ENCODE measurements around the gene RUNX3.

RUNX3 gene

DNA sequence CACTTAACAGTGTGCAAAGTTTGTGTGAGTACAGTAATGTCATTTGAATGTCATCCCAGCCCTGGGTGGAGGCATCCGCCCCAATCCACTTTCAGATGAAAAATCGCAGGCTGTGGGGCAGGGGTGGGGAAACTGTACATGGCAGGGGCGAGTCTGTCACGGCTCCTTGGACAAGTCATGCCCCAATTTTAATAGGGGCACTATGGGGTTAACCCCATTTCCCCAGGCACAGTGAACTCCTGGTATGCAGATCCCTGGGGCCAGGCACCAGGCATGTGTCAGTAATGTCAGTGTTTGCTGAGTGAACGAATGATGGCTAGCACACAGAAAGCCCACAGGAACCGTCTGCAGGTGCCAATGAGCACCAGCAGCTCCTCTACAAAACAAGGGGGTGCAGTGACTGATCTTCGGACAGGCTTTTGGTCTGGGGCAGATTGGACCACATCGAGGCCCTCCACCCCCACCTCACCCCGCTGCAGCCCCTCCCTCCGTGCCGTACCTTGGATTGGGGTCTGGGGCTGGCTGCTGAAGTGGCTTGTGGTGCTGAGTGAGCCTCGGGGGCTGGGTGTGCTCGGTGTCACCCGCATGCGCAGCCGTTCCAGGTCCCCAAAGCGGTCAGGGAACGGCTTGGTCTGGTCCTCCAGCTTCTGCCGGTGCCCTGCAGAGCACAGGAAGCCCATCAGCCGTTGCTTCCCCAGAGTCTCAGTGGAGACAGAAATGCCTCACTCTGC is 23.2 kb downstream of the RUNX3 start:
- no peak overlapping the region for H3K4me3 ChIP-seq (ENCODE audit: low read depth, low read length)

DNA sequence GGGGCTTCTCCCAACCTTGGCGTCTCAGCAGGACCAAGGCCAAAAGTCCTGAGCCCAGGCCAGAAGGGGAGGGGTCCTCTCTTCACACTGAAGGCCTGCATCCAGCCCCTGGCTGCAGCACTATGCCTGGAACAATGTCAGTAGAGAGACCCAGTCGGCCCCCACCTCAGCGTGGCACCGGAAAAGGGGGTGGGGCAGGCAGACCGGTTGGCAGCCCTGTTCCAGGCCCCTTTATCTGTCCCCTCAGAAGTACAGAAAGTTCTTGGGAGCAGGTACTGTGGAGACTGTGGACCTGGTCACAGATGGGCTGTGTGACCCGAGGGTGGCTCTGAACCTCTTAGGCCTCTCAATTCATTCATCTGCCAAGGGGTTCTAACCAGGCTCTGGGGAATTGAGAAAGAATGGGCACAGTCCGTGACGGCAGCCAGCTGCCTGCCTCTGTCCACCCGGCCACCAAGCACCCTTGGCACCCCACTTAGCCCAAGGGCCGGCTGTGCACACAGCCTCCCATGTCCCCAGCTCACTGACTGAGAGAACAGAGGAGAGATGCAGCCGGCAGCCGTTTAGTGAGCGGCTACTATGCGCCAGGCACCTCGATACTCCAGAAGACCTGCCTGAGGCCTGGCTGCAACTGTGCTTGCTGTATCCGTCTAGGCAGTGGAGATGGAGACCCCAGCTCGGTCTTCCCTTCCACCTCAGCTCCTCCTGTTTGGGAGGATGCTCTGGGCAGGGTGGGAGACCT is 23.9 kb downstream of the RUNX3 start:
- H3K4me3 ChIP-seq (ENCODE audit: low read depth, low read length): no peak overlapping the region
- in situ Hi-C loops (cut with HindIII; ENCODE audit: low sequenced_read_pairs): no loop called here
- TF ChIP-seq, protein P1, sequence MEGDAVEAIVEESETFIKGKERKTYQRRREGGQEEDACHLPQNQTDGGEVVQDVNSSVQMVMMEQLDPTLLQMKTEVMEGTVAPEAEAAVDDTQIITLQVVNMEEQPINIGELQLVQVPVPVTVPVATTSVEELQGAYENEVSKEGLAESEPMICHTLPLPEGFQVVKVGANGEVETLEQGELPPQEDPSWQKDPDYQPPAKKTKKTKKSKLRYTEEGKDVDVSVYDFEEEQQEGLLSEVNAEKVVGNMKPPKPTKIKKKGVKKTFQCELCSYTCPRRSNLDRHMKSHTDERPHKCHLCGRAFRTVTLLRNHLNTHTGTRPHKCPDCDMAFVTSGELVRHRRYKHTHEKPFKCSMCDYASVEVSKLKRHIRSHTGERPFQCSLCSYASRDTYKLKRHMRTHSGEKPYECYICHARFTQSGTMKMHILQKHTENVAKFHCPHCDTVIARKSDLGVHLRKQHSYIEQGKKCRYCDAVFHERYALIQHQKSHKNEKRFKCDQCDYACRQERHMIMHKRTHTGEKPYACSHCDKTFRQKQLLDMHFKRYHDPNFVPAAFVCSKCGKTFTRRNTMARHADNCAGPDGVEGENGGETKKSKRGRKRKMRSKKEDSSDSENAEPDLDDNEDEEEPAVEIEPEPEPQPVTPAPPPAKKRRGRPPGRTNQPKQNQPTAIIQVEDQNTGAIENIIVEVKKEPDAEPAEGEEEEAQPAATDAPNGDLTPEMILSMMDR (IDR thresholded peaks at IDR 0.05; ENCODE audit: low read depth, low read length, missing control alignments): no peak
- no peak for DNase-seq (ENCODE audit: low read depth)

More for the DNA sequence above, 23.2 kb downstream of the RUNX3 start:
- in situ Hi-C loops (cut with HindIII; ENCODE audit: low sequenced_read_pairs): no loop called here
- TF ChIP-seq, protein P1 (IDR thresholded peaks at IDR 0.05; ENCODE audit: low read depth, low read length, missing control alignments): no peak
- no peak for DNase-seq (ENCODE audit: low read depth)

DNA sequence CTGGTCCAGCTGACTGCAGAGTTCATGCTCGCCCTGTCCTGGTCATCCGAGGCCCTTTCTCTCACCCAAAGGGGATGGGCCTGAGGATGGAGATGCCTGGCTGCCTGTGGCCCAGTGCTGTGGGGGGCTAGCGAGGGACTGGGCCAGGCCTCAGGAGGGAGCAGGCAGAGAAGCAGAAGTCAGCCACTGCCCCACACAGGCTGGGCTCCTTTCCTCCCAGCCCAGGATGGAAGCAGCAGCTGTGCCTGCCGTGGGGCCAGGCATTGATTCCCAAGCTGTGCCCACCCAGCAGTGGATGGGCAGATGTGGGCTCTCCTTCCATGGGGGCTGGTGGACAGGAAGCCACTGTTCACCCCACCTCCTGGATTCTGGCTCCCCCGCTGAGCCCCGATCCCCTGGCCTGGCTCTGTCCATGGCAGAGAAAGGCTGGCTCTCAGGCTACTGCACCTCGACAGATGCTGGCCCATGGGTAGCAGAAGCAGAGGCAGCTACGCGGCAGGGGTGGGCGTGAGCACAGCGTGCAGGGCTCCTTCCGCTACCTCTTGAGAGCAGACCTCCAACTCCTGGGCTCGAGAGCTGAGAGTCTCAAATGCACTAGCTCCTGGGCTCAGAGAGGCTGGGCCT is 24.6 kb downstream of the RUNX3 start:
- DNase-seq (ENCODE audit: low read depth): no peak
- no peak overlapping the region for H3K4me3 ChIP-seq (ENCODE audit: low read depth, low read length)
- TF ChIP-seq, protein P1 (IDR thresholded peaks at IDR 0.05; ENCODE audit: low read depth, low read length, missing control alignments): no peak
- in situ Hi-C loops (cut with HindIII; ENCODE audit: low sequenced_read_pairs): no loop called here

GRCh38 chr1:24904731-24905354 is 25.2 kb downstream of the RUNX3 start:
- DNase-seq (ENCODE audit: low read depth): no peak
- H3K4me3 ChIP-seq (ENCODE audit: low read depth, low read length): no peak overlapping the region
- TF ChIP-seq, protein P1 (IDR thresholded peaks at IDR 0.05; ENCODE audit: low read depth, low read length, missing control alignments): no peak
- in situ Hi-C loops (cut with HindIII; ENCODE audit: low sequenced_read_pairs): no loop called here

DNA sequence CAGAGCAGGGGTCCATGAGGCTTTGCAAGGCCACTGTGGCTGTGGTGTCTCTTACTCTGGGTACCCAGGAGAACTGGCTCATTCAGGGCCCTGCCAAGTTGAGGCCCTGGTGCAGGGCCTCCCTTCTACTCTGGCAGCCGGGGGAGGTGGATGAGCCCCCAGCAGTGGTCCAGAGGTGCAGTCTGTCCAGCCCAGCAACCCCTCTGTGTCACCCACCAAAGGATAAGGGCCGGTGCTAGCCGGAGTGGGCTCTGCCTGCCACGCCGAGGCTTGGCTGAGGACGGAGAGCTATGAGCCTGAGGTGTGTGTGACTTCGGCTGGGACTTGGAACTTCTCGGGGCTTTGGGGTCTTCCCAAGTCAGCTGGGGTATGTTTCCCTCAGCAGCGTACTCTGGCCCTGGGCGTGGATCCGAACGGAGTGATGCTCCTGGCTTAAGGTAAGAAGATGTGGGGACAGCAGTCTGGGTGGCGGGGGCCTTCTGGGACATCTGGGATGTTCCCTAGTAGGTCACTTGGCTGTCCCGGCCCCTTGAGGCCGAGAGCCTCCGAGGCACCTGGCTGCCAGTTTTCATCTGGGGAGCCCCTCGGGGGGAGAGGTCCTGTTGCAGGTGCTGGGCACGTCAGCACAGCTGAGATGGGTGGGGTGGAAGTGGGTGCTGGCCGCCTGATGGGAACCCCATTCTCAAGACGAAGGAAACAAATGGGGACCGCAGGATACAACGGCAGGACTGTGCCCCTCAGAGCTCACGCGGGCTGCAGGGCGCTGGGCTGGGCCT is 25.9 kb downstream of the RUNX3 start:
- no peak overlapping the region for H3K4me3 ChIP-seq (ENCODE audit: low read depth, low read length)
- TF ChIP-seq, protein P1 (IDR thresholded peaks at IDR 0.05; ENCODE audit: low read depth, low read length, missing control alignments): no peak
- in situ Hi-C loops (cut with HindIII; ENCODE audit: low sequenced_read_pairs): no loop called here
- no peak for DNase-seq (ENCODE audit: low read depth)

DNA sequence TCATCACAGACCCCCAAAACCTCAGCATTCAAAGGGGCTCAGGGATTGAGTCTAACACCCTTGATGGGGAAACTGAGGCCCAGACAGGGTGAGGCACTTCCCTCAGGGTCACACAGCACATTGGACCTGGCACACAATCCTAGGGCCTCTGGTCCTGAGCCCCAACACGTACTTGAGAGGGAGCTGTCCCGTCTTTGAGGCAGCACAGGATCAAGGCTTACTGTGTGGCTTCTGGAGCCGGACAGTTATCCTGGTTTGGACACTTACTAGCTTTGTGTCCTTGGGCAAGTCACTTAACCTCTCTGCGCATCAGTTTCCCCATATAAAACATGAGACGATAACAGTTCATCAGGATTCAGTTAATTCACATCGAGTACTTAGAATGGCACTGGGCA is 26.5 kb downstream of the RUNX3 start:
- in situ Hi-C loops (cut with HindIII; ENCODE audit: low sequenced_read_pairs): no loop called here
- TF ChIP-seq, protein P1 (IDR thresholded peaks at IDR 0.05; ENCODE audit: low read depth, low read length, missing control alignments): no peak
- H3K4me3 ChIP-seq (ENCODE audit: low read depth, low read length): no peak overlapping the region
- no peak for DNase-seq (ENCODE audit: low read depth)

Data from astrocyte of the cerebellum (primary cell).